Upper lobe of left lung (tissue), 6 donors: ENCODE results near the gene NPDC1. TPM values are rescaled to one million over a fixed set of nuclear protein-coding genes. Genes with fewer than 3 reads are reported as not detected.

Experiments
- ATAC-seq, 2 donors: fragments of 200-7000 bp; cut with Tn5 transposase; one replicate each; pipeline ENCODE4 v1.9.1; 2022; ENCODE audit warnings: mild to moderate bottlenecking in 2 of 2, moderate library complexity in 2 of 2; ENCODE audit not compliant: low FRiP score in 2 of 2
- DNase-seq, 2 donors: peaks; one replicate each; pipeline ENCODE4 v3.0.0-alpha.2; 2019 to 2020
- H3K27ac ChIP-seq, 4 donors: fragments of 200-600 bp; sonication (generic); one replicate each; pipeline ENCODE4 v1.5.1; 2016 to 2019
- H3K27me3 ChIP-seq, 4 donors: fragments of 200-600 bp; sonication (generic); one replicate each; pipeline ENCODE4 v1.5.1; 2017 to 2019
- H3K36me3 ChIP-seq, 4 donors: fragments of 200-600 bp; sonication (generic); one replicate each; pipeline ENCODE4 v1.5.1; 2016 to 2019
- H3K4me1 ChIP-seq, 4 donors: fragments of 200-600 bp; sonication (generic); one replicate each; pipeline ENCODE4 v1.5.1; 2018 to 2019
- H3K4me3 ChIP-seq, 4 donors: fragments of 200-600 bp; sonication (generic); one replicate each; pipeline ENCODE4 v1.5.1; 2017 to 2019; ENCODE audit warnings: mild to moderate bottlenecking in 2 of 4, moderate library complexity in 1 of 4
- H3K9me3 ChIP-seq, 4 donors: fragments of 200-600 bp; sonication (generic); one replicate each; pipeline ENCODE4 v1.5.1; 2018 to 2019
- EP300 ChIP-seq, 4 donors: sonication (generic); formaldehyde crosslinking; IDR thresholded peaks; one replicate each; pipeline ENCODE4 v1.5.1; 2017; ENCODE audit warnings: antibody characterized with exemption in 4 of 4, control low read depth in 2 of 4
- POLR2A ChIP-seq, 4 donors: fragments of 450-650 bp; IDR thresholded peaks; one replicate each; pipeline ENCODE4 v1.5.1; 2016 to 2017; ENCODE audit warnings: antibody characterized with exemption in 4 of 4, mild to moderate bottlenecking in 2 of 4
- POLR2AphosphoS5 ChIP-seq, 2 donors: sonication (generic); formaldehyde crosslinking; IDR thresholded peaks; one replicate each; pipeline ENCODE4 v1.5.1; 2017; ENCODE audit warnings: antibody characterized with exemption in 2 of 2
- WGBS, 2 donors: methylation state at CpG; one replicate each; pipeline ENCODE4 v1.1.5; 2017 to 2018; 5-methylcytosine and 5-hydroxymethylcytosine counted together
- total RNA-seq, 6 donors: library from RNA; depleted of rRNA in 4 of 6; stranded (reverse); fragments of >200 nt in 4 of 6; gene quantifications; one replicate each; pipeline versions ENCODE4 v1.1.0 to v1.2.1, GENCODE V29; 2016 to 2021
- TF ChIP-seq, protein P1 (sequence below), 6 experiments: fragments of 450-650 bp in 4 of 6; fragments of 200-600 bp in 2 of 6; sonication (generic) in 2 of 6; IDR thresholded peaks; one replicate each; pipeline ENCODE4 v1.5.1; 2016 to 2019; ENCODE audit warnings: antibody characterized with exemption in 6 of 6
- donor health status: DM: no; HTN: no; CAD: no; lungs with moderate emphysema.
- donor health status: DM: no; HTN: yes; CAD: no; lungs with severe emphysema.

NPDC1 gene
- total RNA-seq, 6 donors from 2014 or later: 26.7 to 199 (median 73.2) TPM

DNA sequence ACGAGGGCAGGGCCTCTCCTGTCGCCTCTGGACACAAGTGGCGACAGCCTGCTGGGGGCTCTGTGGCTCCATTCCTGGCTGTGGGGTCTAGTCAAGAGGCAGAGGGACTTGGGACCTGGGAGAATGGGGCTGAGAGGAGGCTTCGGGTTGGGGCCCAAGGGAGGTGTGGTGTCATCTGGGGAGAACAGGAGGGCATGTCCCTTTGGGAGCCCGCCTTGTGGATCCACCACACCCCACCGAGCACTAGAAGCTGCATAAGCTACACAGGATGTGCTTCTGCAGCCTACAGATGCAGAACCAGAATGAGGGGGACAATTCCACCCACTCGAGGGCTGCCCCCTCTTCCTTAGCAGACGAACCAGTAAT lies 36.9 kb upstream of the NPDC1 start:
- DNase-seq (no peak), ATAC-seq (no peak)
- Histone ChIP-seq H3K36me3 (peaks cover 0 to 51% (median 37%) of the 10 kb centered on the region in 4 donors), H3K27me3 (no peaks in the 10 kb centered on the region), H3K9me3 (no peaks in the 10 kb centered on the region), H3K4me3 (no peak overlapping the region), H3K4me1 (peaks cover 21 to 46% (median 24%) of the 10 kb centered on the region in 4 donors), H3K27ac (peak overlapping the region in 1 of 4 donors; percentile 23)
- no peak for TF ChIP-seq POLR2A (IDR thresholded peaks at IDR 0.05)
- TF ChIP-seq POLR2AphosphoS5 (IDR thresholded peaks at IDR 0.05): no peak
- TF ChIP-seq EP300 (IDR thresholded peaks at IDR 0.05): no peak
- TF ChIP-seq, protein P1, sequence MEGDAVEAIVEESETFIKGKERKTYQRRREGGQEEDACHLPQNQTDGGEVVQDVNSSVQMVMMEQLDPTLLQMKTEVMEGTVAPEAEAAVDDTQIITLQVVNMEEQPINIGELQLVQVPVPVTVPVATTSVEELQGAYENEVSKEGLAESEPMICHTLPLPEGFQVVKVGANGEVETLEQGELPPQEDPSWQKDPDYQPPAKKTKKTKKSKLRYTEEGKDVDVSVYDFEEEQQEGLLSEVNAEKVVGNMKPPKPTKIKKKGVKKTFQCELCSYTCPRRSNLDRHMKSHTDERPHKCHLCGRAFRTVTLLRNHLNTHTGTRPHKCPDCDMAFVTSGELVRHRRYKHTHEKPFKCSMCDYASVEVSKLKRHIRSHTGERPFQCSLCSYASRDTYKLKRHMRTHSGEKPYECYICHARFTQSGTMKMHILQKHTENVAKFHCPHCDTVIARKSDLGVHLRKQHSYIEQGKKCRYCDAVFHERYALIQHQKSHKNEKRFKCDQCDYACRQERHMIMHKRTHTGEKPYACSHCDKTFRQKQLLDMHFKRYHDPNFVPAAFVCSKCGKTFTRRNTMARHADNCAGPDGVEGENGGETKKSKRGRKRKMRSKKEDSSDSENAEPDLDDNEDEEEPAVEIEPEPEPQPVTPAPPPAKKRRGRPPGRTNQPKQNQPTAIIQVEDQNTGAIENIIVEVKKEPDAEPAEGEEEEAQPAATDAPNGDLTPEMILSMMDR (IDR thresholded peaks at IDR 0.05): no peak
- WGBS, 2 donors: 92 to 94% methylated on average over 7 to 8 of the region's 8 CpGs

DNA sequence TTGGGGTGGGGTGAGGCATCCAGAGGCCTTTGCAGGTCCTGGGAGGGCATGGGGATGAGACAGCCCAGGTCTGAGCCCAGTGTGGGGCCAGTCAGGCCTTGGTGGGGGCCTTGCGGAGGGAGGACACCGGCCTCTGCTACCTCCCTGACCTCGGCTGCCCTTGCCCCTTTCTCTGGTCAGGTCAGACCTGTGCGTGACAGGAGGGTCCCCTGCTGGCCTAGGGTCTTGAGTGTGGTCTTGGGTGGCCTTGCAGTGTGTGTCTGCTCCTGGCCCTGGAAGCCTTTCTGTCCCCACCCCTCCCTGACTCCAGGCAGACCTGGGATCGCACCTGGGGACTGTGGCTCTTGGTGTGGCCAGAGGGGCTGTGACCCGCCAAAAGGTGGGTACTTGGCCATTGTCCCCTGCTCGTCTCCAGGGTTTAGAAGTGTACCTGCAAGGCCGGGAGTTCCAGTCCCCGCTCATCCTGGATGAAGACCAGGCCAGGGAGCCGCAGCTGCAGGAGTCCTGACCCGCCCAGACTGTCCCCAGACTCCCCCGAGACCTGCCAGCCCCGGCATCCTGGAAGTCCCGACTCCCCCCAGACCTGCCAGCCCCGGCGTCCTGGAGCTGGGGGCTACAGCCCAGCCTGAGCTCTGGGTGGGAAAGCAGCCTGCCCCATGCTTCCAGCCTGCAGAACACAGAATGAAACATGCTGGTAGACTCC lies 36.4 kb upstream of the NPDC1 start:
- TF ChIP-seq, protein P1 (IDR thresholded peaks at IDR 0.05): no peak
- no peak for TF ChIP-seq POLR2A (IDR thresholded peaks at IDR 0.05)
- no peak for TF ChIP-seq EP300 (IDR thresholded peaks at IDR 0.05)
- TF ChIP-seq POLR2AphosphoS5 (IDR thresholded peaks at IDR 0.05): no peak
- ATAC-seq (no peak), DNase-seq (no peak)
- H3K27ac ChIP-seq: no peak overlapping the region
- H3K36me3 ChIP-seq: peaks cover 0 to 51% (median 37%) of the 10 kb centered on the region in 4 donors
- peaks cover 18 to 46% (median 21%) of the 10 kb centered on the region in 4 donors for H3K4me1 ChIP-seq
- peaks cover 0 to 3% (median 0%) of the 10 kb centered on the region in 4 donors for H3K27me3 ChIP-seq
- no peaks in the 10 kb centered on the region for H3K9me3 ChIP-seq
- no peak overlapping the region for H3K4me3 ChIP-seq
- WGBS, 2 donors: 96% methylated on average over 15 of the region's 16 CpGs; no CpG with 5 or more reads in 1 of the 2 donors

DNA sequence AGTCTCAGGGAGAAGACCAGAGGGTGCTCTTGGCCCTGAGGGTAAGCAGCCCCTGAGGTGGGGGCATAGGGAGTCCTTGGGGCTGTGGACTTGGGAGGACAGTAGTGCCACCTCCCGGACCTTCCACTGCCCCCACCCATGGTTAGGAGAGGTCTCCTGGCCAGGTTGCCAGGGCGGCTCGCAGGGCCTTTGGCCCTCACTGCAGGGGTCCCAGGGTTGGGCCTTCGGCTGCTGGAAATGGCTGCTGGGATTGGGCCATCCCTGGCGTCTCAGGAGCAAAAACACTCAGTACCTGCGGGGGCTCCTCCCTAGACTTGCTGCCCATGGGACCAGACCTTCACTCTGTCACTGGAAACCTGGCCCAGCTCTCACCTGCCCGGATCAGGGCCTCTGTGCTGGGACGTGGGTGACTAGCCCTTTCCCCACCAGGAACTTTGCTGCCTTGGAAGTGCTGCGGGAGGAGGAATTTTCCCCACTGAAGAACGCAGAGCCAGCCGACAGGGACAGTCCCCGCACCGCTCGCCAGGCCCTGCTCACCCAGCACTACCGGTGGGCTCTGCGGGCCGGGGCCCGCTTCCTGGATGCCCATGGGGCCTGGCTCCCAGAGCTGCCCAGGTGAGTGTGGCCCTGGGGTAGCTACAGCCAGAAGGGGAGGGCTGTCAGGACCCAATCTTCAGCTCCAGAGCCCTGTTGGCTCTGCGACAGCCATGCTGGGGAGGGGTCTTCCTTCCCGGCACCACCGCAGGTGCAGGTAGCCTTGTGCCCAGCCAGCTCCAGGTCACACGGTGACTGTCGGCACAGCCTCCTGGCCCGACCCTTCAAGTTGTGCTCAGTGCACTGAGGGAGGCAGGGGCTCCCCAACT lies 34.5 kb upstream of the NPDC1 start:
- H3K4me3 ChIP-seq: no peak overlapping the region
- peaks cover 0 to 51% (median 37%) of the 10 kb centered on the region in 4 donors for H3K36me3 ChIP-seq
- no peak for TF ChIP-seq POLR2A (IDR thresholded peaks at IDR 0.05)
- peaks cover 0 to 6% (median 0%) of the 10 kb centered on the region in 4 donors for H3K27me3 ChIP-seq
- ATAC-seq (no peak), DNase-seq (no peak)
- H3K9me3 ChIP-seq: no peaks in the 10 kb centered on the region
- H3K27ac ChIP-seq: no peak overlapping the region
- peaks cover 16 to 42% (median 20%) of the 10 kb centered on the region in 4 donors for H3K4me1 ChIP-seq
- 93 to 95% methylated on average over 6 to 17 of the region's 24 CpGs for WGBS, 2 donors

DNA sequence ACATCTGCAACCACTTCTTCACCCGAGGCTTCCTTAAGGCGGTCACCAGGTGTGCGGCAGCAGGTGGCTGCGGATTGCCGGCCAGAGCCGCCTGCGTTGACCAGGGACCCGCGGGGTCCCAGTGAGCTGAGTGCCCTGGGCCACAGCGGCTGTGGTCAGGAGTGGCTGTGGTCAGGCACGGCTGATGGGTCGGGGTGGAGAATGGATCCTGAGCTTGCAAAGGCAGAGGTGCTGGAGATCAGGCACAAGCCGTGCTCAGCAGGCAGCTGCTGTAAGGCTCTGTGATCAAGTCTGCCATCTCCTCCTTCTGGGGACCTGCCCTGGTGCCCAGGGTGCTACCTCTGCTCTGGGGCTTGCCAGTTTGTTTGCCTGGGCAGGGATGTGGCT lies 33.4 kb upstream of the NPDC1 start:
- peaks cover 15 to 35% (median 16%) of the 10 kb centered on the region in 4 donors for H3K4me1 ChIP-seq
- H3K36me3 ChIP-seq: peaks cover 0 to 51% (median 37%) of the 10 kb centered on the region in 4 donors
- H3K4me3 ChIP-seq: no peak overlapping the region
- H3K27ac ChIP-seq: no peak overlapping the region
- DNase-seq (no peak), ATAC-seq (no peak)
- peaks cover 0 to 6% (median 0%) of the 10 kb centered on the region in 4 donors for H3K27me3 ChIP-seq
- H3K9me3 ChIP-seq: no peaks in the 10 kb centered on the region
- 94 to 100% methylated on average over 2 to 13 of the region's 13 CpGs for WGBS, 2 donors
- TF ChIP-seq, protein P1 (IDR thresholded peaks at IDR 0.05): no peak
- no peak for TF ChIP-seq POLR2A (IDR thresholded peaks at IDR 0.05)
- no peak for TF ChIP-seq POLR2AphosphoS5 (IDR thresholded peaks at IDR 0.05)
- TF ChIP-seq EP300 (IDR thresholded peaks at IDR 0.05): no peak
